LNCaP clone FGC (cell line): ENCODE results near the gene GNE.

ENCODE experiments used
- DNase-seq: peaks from one replicate; pipeline ENCODE4 v3.0.0-alpha.2; 2011; ENCODE audit warnings: low read depth
- H3K4me3 ChIP-seq: 2 replicates; pipeline ENCODE4 v1.5.1; 2011; ENCODE audit warnings: mild to moderate bottlenecking, low read depth, low read length, control low read depth
- CTCF ChIP-seq: IDR thresholded peaks from 2 replicates; pipeline ENCODE4 v1.5.1; 2012; ENCODE audit warnings: mild to moderate bottlenecking; ENCODE audit not compliant: control insufficient read depth, insufficient read depth; ENCODE audit errors: extremely low read depth

The GNE gene

GRCh38 chr9:36208521-36209253 lies 49.6 kb downstream of the GNE start:
- no peak for TF ChIP-seq CTCF
- no peak overlapping the region for H3K4me3 ChIP-seq
- DNase-seq: no peak

- H3K4me3 ChIP-seq: no peak overlapping the region
- no peak for DNase-seq
- TF ChIP-seq CTCF: no peak
These were observed 50.7 kb downstream of the GNE start for GRCh38 chr9:36207546-36208012.

GRCh38 chr9:36207016-36207415 lies 51.2 kb downstream of the GNE start:
- DNase-seq: no peak
- no peak overlapping the region for H3K4me3 ChIP-seq
- TF ChIP-seq CTCF: no peak

GRCh38 chr9:36204906-36205547 lies 53.2 kb downstream of the GNE start:
- no peak for DNase-seq
- peak; percentile 37 for TF ChIP-seq CTCF
- no peak overlapping the region for H3K4me3 ChIP-seq

GRCh38 chr9:36194326-36195000 lies 63.8 kb downstream of the GNE start:
- DNase-seq: no peak
- no peak overlapping the region for H3K4me3 ChIP-seq

GRCh38 chr9:36193023-36193422 lies 65.2 kb downstream of the GNE start:
- no peak for DNase-seq
- H3K4me3 ChIP-seq: no peak overlapping the region
- no peak for TF ChIP-seq CTCF

More at GRCh38 chr9:36194326-36195000, 63.8 kb downstream of the GNE start:
- no peak for TF ChIP-seq CTCF
